Uterus (tissue), 4 donors: ENCODE data around the gene C11orf86. TPM values are rescaled to one million over a fixed set of nuclear protein-coding genes. Genes with fewer than 3 reads are reported as not detected.

ENCODE experiments used
- DNase-seq, 2 donors: peaks; one replicate each; pipeline ENCODE4 v3.0.0-alpha.2; 2019 to 2020
- H3K27ac ChIP-seq, 2 donors: fragments of 200-600 bp; sonication (generic); 1 replicate in 1 of 2; 2 replicates in 1 of 2; pipeline ENCODE4 v1.5.1; 2016 to 2018
- H3K27me3 ChIP-seq, 2 donors: fragments of 200-600 bp; sonication (generic); one replicate each; pipeline ENCODE4 v1.5.1; 2018 to 2019; ENCODE audit warnings: control low read depth in 1 of 2
- H3K36me3 ChIP-seq, 2 donors: fragments of 200-600 bp; sonication (generic); one replicate each; pipeline ENCODE4 v1.5.1; 2019; ENCODE audit warnings: control low read depth in 1 of 2
- H3K4me1 ChIP-seq, 2 donors: fragments of 200-600 bp; sonication (generic); one replicate each; pipeline ENCODE4 v1.5.1; 2018 to 2019; ENCODE audit warnings: control low read depth in 1 of 2
- H3K4me3 ChIP-seq, 2 donors: fragments of 200-600 bp; sonication (generic); 1 replicate in 1 of 2; 2 replicates in 1 of 2; pipeline ENCODE4 v1.5.1; 2018 to 2019; ENCODE audit warnings: mild to moderate bottlenecking in 1 of 2
- H3K9me3 ChIP-seq, 2 donors: fragments of 200-600 bp; sonication (generic); one replicate each; pipeline ENCODE4 v1.5.1; 2019; ENCODE audit warnings: control low read depth in 1 of 2
- CTCF ChIP-seq, 4 experiments: fragments of 200-600 bp in 2 of 4; fragments of 450-650 bp in 2 of 4; sonication (generic) in 2 of 4; IDR thresholded peaks; one replicate each; pipeline ENCODE4 v1.5.1; 2016 to 2019; ENCODE audit warnings: antibody characterized with exemption in 4 of 4, mild to moderate bottlenecking in 2 of 4, moderate library complexity in 1 of 4
- POLR2A ChIP-seq, 2 donors: fragments of 450-650 bp; IDR thresholded peaks; one replicate each; pipeline ENCODE4 v1.6.1; 2016; ENCODE audit warnings: antibody characterized with exemption in 2 of 2, mild to moderate bottlenecking in 1 of 2, moderate library complexity in 1 of 2
- intact Hi-C: fragments of 100-400 bp; cut with DNase I; formaldehyde crosslinking; loops from one replicate; pipeline ENCODE4 v1.15.1; 2023; ENCODE audit warnings: low total_unique reads
- total RNA-seq, 4 donors: library from RNA; depleted of rRNA in 3 of 4; stranded (reverse); fragments of >200 nt in 3 of 4; gene quantifications; one replicate each; pipeline versions ENCODE4 v1.1.0 to v1.2.4, GENCODE V29; 2014 to 2023
- donor health status: DM: yes; HTN: yes; CAD: no.

Gene C11orf86
- total RNA-seq, 4 donors from 2014 or later = not detected

- H3K27ac ChIP-seq = no peak overlapping the region
- intact Hi-C loops = no loop called here
- H3K4me1 ChIP-seq = no peaks in the 10 kb centered on the region
- DNase-seq = no peak
- no peaks in the 10 kb centered on the region for H3K9me3 ChIP-seq
- H3K36me3 ChIP-seq = no peaks in the 10 kb centered on the region
- H3K4me3 ChIP-seq = no peak overlapping the region
- H3K27me3 ChIP-seq = no peaks in the 10 kb centered on the region
- TF ChIP-seq POLR2A (IDR thresholded peaks at IDR 0.05) = no peak
- TF ChIP-seq CTCF (IDR thresholded peaks at IDR 0.05) = no peak
Observed at GRCh38 chr11:66978717-66979116, 3.6 kb downstream of the C11orf86 start.

GRCh38 chr11:66979336-66979980 lies 4.4 kb downstream of the C11orf86 start:
- Histone ChIP-seq H3K27me3 (no peaks in the 10 kb centered on the region), H3K27ac (no peak overlapping the region), H3K9me3 (no peaks in the 10 kb centered on the region), H3K4me1 (no peaks in the 10 kb centered on the region), H3K36me3 (no peaks in the 10 kb centered on the region), H3K4me3 (no peak overlapping the region)
- intact Hi-C loops = no loop called here
- DNase-seq = no peak
- TF ChIP-seq CTCF (IDR thresholded peaks at IDR 0.05) (no peak), POLR2A (IDR thresholded peaks at IDR 0.05) (no peak)

- Histone ChIP-seq H3K36me3 (no peaks in the 10 kb centered on the region), H3K27me3 (no peaks in the 10 kb centered on the region), H3K4me3 (no peak overlapping the region), H3K27ac (no peak overlapping the region), H3K9me3 (no peaks in the 10 kb centered on the region), H3K4me1 (no peaks in the 10 kb centered on the region)
- peak; percentile 50 to 63 for DNase-seq
- intact Hi-C loops = no loop called here
- TF ChIP-seq POLR2A (IDR thresholded peaks at IDR 0.05) (no peak), CTCF (IDR thresholded peaks at IDR 0.05) (no peak)
Observed at GRCh38 chr11:66981976-66982578, 7.0 kb downstream of the C11orf86 start.

- Histone ChIP-seq H3K27me3 (no peaks in the 10 kb centered on the region), H3K9me3 (no peaks in the 10 kb centered on the region), H3K4me1 (no peaks in the 10 kb centered on the region), H3K4me3 (no peak overlapping the region), H3K36me3 (no peaks in the 10 kb centered on the region), H3K27ac (no peak overlapping the region)
- DNase-seq = no peak
- no peak for TF ChIP-seq POLR2A (IDR thresholded peaks at IDR 0.05)
- no peak for TF ChIP-seq CTCF (IDR thresholded peaks at IDR 0.05)
- intact Hi-C loops = no loop called here
Observed at GRCh38 chr11:66983275-66983924, 8.3 kb downstream of the C11orf86 start.

- Histone ChIP-seq H3K9me3 (no peaks in the 10 kb centered on the region), H3K4me1 (no peaks in the 10 kb centered on the region), H3K36me3 (no peaks in the 10 kb centered on the region), H3K27ac (no peak overlapping the region), H3K4me3 (no peak overlapping the region), H3K27me3 (no peaks in the 10 kb centered on the region)
- TF ChIP-seq CTCF (IDR thresholded peaks at IDR 0.05) (no peak), POLR2A (IDR thresholded peaks at IDR 0.05) (no peak)
- intact Hi-C loops = no loop called here
- no peak for DNase-seq
Observed at GRCh38 chr11:66985508-66986177, 10.5 kb downstream of the C11orf86 start.
